ENCODE measurements around the gene TERT. TPM values are rescaled to one million over a fixed set of nuclear protein-coding genes. Genes with fewer than 3 reads are reported as not detected.

Gene TERT
- total and polyA plus RNA-seq, 4 donors: 0.02 TPM; not detected in 3

DNA sequence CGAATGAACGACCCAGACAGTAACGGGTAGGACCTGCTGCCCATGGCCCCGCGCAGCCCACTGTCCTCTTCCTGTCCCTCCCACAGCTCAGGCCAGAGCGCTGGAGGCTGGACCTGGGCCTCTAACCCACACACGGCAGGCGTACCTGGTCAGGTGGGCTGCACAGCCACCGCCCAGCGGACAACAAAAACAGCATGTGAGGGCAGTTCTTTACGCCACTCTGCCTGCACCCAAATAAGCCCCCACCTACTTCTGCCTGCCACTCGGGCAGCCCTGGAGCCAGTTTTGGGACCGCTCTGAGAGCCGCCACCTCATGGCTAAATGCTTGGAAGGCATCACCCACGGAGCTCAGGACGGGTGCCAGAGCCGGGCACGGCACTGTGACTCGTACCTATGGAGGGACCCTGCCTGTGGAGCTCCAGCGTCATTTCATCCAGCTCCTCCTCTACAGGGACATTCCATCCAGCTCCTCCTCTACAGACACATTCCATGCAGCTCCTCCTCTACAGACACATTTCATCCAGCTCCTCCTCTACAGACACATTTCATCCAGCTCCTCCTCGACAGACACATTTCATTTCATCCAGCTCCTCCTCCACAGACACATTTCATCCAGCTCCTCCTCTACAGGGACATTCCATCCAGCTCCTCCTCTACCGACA, 31.1 kb upstream of the TERT start:
- WGBS, 2 donors: 89 to 91% methylated on average over 22 of the region's 22 CpGs
- Histone ChIP-seq H3K27me3 (ENCODE audit: control insufficient read depth in 3 of 3, insufficient read depth in 3 of 3, low read length in 2 of 3) (no peaks in the 10 kb centered on the region), H3K36me3 (ENCODE audit: control insufficient read depth in 4 of 4, insufficient read depth in 4 of 4, low read length in 4 of 4) (peaks cover 8 to 60% (median 21%) of the 10 kb centered on the region in 4 donors), H3K9me3 (ENCODE audit: control insufficient read depth in 4 of 4, insufficient read depth in 3 of 4, low read length in 3 of 4) (peaks cover 0 to 2% (median 0%) of the 10 kb centered on the region in 4 donors), H3K9ac (ENCODE audit: insufficient read depth in 1 of 2, low read length in 2 of 2) (no peak overlapping the region), H3K4me1 (ENCODE audit: control insufficient read depth in 5 of 5, insufficient read depth in 5 of 5, low read length in 5 of 5) (peaks cover 0 to 1% (median 0%) of the 10 kb centered on the region in 5 donors), H3K27ac (ENCODE audit: low read depth in 1 of 2, low read length in 1 of 2) (no peak overlapping the region), H3K4me3 (no peak overlapping the region)
- TF ChIP-seq, protein P1, sequence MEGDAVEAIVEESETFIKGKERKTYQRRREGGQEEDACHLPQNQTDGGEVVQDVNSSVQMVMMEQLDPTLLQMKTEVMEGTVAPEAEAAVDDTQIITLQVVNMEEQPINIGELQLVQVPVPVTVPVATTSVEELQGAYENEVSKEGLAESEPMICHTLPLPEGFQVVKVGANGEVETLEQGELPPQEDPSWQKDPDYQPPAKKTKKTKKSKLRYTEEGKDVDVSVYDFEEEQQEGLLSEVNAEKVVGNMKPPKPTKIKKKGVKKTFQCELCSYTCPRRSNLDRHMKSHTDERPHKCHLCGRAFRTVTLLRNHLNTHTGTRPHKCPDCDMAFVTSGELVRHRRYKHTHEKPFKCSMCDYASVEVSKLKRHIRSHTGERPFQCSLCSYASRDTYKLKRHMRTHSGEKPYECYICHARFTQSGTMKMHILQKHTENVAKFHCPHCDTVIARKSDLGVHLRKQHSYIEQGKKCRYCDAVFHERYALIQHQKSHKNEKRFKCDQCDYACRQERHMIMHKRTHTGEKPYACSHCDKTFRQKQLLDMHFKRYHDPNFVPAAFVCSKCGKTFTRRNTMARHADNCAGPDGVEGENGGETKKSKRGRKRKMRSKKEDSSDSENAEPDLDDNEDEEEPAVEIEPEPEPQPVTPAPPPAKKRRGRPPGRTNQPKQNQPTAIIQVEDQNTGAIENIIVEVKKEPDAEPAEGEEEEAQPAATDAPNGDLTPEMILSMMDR (IDR thresholded peaks at IDR 0.05; ENCODE audit: control extremely low read depth, extremely low read depth): no peak
- DNase-seq (peak in 1 of 3 donors; percentile 3), ATAC-seq (ENCODE audit: insufficient read depth, low FRiP score) (no peak)

DNA sequence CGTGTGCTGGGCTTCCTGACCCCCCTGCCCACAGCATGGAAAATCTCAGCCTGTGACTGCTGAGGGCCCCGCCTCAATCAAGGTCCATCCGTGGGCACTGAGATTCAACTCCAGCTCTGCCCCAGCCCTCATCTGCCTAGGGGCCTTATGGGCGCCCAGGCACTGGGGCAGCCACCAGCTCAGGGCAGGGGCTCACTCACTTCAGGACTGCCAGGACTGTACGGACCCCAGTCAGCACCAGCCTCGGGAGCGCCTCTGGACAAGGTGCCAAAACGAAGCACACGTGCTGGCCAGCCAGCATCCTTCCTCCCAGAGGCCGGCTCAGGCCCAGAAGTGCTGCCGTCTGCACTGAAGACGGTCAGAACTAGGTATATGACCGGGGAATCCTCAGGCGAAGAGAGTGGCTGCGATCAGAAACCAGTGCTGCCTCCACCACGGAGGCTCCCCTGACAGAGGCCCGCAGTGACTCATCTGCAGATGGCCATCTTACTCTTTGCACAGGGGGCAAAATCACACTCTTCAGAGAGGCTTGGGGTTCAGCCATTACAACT, 30.4 kb upstream of the TERT start:
- 94% methylated on average over 17 of the region's 17 CpGs for WGBS, 2 donors
- ATAC-seq (ENCODE audit: insufficient read depth, low FRiP score) (no peak), DNase-seq (peak in 1 of 3 donors; percentile 2)
- Histone ChIP-seq H3K9me3 (ENCODE audit: control insufficient read depth in 4 of 4, insufficient read depth in 3 of 4, low read length in 3 of 4) (peaks cover 0 to 3% (median 0%) of the 10 kb centered on the region in 4 donors), H3K4me3 (no peak overlapping the region), H3K27ac (ENCODE audit: low read depth in 1 of 2, low read length in 1 of 2) (no peak overlapping the region), H3K27me3 (ENCODE audit: control insufficient read depth in 3 of 3, insufficient read depth in 3 of 3, low read length in 2 of 3) (no peaks in the 10 kb centered on the region), H3K36me3 (ENCODE audit: control insufficient read depth in 4 of 4, insufficient read depth in 4 of 4, low read length in 4 of 4) (peaks cover 8 to 62% (median 19%) of the 10 kb centered on the region in 4 donors), H3K4me1 (ENCODE audit: control insufficient read depth in 5 of 5, insufficient read depth in 5 of 5, low read length in 5 of 5) (no peaks in the 10 kb centered on the region), H3K9ac (ENCODE audit: insufficient read depth in 1 of 2, low read length in 2 of 2) (no peak overlapping the region)
- TF ChIP-seq, protein P1 (IDR thresholded peaks at IDR 0.05; ENCODE audit: control extremely low read depth, extremely low read depth): no peak

DNA sequence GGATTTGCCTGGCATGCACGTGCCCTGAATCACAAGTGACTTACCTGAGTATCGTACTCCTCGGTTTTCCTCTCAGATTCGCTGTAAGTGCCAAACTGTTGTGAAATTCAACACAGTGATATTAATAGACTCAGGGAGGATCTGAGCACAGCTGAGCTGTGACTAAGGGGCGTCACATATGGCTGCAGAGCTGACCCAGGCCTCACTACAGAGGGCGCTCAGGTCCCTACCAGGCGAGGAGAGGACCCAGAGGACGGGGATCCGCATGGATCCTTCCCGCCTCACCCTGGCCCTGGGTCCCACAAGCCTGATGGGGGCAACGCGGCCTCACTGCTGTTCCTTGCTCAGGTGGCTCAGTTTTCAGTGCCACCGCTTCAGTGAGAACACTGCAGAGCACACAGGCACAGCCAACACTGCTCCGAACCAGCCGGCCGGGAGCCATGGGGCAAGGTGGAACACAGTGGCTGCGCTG, 29.9 kb upstream of the TERT start:
- H3K4me3 ChIP-seq: no peak overlapping the region
- DNase-seq: peak in 1 of 3 donors; percentile 4
- H3K4me1 ChIP-seq (ENCODE audit: control insufficient read depth in 5 of 5, insufficient read depth in 5 of 5, low read length in 5 of 5): no peaks in the 10 kb centered on the region
- no peaks in the 10 kb centered on the region for H3K27me3 ChIP-seq (ENCODE audit: control insufficient read depth in 3 of 3, insufficient read depth in 3 of 3, low read length in 2 of 3)
- TF ChIP-seq, protein P1 (IDR thresholded peaks at IDR 0.05; ENCODE audit: control extremely low read depth, extremely low read depth): no peak
- H3K36me3 ChIP-seq (ENCODE audit: control insufficient read depth in 4 of 4, insufficient read depth in 4 of 4, low read length in 4 of 4): peaks cover 12 to 61% (median 17%) of the 10 kb centered on the region in 4 donors
- H3K9ac ChIP-seq (ENCODE audit: insufficient read depth in 1 of 2, low read length in 2 of 2): no peak overlapping the region
- no peak for ATAC-seq (ENCODE audit: insufficient read depth, low FRiP score)
- H3K9me3 ChIP-seq (ENCODE audit: control insufficient read depth in 4 of 4, insufficient read depth in 3 of 4, low read length in 3 of 4): peaks cover 0 to 2% (median 0%) of the 10 kb centered on the region in 4 donors
- H3K27ac ChIP-seq (ENCODE audit: low read depth in 1 of 2, low read length in 1 of 2): no peak overlapping the region
- WGBS, 2 donors: 91 to 96% methylated on average over 17 of the region's 17 CpGs
